ENCODE results near the gene CHAT.

DNA sequence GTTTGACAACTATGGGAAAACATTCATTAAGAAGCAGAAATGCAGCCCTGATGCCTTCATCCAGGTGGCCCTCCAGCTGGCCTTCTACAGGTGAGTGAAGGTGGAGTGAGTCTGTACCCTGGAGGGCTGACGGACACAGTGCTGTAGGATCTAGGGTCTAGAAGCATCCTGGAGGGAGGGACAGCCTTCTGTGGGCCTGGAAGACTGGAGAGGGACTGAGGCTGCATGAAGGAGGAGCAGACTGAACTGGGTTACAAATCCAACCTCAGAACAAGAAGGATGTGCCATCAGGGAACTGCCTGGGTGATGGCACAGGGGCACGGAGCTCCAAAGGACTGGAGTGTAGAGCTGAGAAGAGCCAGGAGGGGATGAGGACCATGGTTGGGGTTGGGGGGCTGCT lies 38.1 kb downstream of the CHAT start:
- TF ChIP-seq POLR2A (IDR thresholded peaks at IDR 0.05), result no peak
- TF ChIP-seq, protein P1, sequence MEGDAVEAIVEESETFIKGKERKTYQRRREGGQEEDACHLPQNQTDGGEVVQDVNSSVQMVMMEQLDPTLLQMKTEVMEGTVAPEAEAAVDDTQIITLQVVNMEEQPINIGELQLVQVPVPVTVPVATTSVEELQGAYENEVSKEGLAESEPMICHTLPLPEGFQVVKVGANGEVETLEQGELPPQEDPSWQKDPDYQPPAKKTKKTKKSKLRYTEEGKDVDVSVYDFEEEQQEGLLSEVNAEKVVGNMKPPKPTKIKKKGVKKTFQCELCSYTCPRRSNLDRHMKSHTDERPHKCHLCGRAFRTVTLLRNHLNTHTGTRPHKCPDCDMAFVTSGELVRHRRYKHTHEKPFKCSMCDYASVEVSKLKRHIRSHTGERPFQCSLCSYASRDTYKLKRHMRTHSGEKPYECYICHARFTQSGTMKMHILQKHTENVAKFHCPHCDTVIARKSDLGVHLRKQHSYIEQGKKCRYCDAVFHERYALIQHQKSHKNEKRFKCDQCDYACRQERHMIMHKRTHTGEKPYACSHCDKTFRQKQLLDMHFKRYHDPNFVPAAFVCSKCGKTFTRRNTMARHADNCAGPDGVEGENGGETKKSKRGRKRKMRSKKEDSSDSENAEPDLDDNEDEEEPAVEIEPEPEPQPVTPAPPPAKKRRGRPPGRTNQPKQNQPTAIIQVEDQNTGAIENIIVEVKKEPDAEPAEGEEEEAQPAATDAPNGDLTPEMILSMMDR (IDR thresholded peaks at IDR 0.05), result no peak
